HEK293T (cell line): Measurements from ENCODE around the gene PHACTR3.

Experiments used
- CTCF ChIA-PET: fragments of 350-600 bp; formaldehyde crosslinking; extraction: SDS; loops from one replicate; lab custom pipeline; 2021; ENCODE audit warnings: antibody characterized with exemption, inconsistent platforms; lab: Yijun Ruan, JAX
- POLR2A ChIA-PET: fragments of 350-600 bp; formaldehyde crosslinking; extraction: SDS; loops from one replicate; lab custom pipeline; 2020; ENCODE audit warnings: antibody characterized with exemption, inconsistent platforms; lab: Yijun Ruan, JAX
- DNase-seq: peaks from one replicate; pipeline ENCODE4 v3.0.0; 2012; ENCODE audit warnings: mixed read lengths; ENCODE audit errors: extremely low spot score
- ARNT ChIP-seq: fragments of 450-650 bp; IDR thresholded peaks from 2 replicates; pipeline ENCODE4 v1.6.1; 2017; ENCODE audit warnings: mild to moderate bottlenecking
- BHLHE40 ChIP-seq: fragments of 450-650 bp; IDR thresholded peaks from 2 replicates; pipeline ENCODE4 v1.6.1; 2016; ENCODE audit warnings: mild to moderate bottlenecking, moderate library complexity, borderline replicate concordance
- CTBP1 ChIP-seq: fragments of 450-650 bp; IDR thresholded peaks from 2 replicates; pipeline ENCODE4 v1.6.1; 2016; ENCODE audit warnings: borderline replicate concordance
- ELF4 ChIP-seq: fragments of 450-650 bp; IDR thresholded peaks from 2 replicates; pipeline ENCODE4 v1.6.1; 2017; ENCODE audit warnings: antibody characterized with exemption
- FOXA1 ChIP-seq: fragments of 450-650 bp; IDR thresholded peaks from 2 replicates; pipeline ENCODE4 v1.6.1; 2016; ENCODE audit warnings: mild to moderate bottlenecking
- FOXK2 ChIP-seq: fragments of 450-650 bp; IDR thresholded peaks from 2 replicates; pipeline ENCODE4 v1.6.1; 2016; ENCODE audit warnings: mild to moderate bottlenecking
- FOXM1 ChIP-seq: fragments of 450-650 bp; IDR thresholded peaks from 2 replicates; pipeline ENCODE4 v1.6.1; 2017; ENCODE audit warnings: mild to moderate bottlenecking, borderline replicate concordance
- HDGF ChIP-seq: fragments of 450-650 bp; IDR thresholded peaks from 2 replicates; pipeline ENCODE4 v1.6.1; 2017; ENCODE audit warnings: antibody characterized with exemption, borderline replicate concordance
- L3MBTL2 ChIP-seq: fragments of 450-650 bp; conservative IDR thresholded peaks from 2 replicates; pipeline ENCODE4 v1.6.1; 2016; ENCODE audit warnings: mild to moderate bottlenecking
- LEF1 ChIP-seq: fragments of 450-650 bp; IDR thresholded peaks from 2 replicates; pipeline ENCODE4 v1.6.1; 2017; ENCODE audit warnings: mild to moderate bottlenecking, borderline replicate concordance
- NFRKB ChIP-seq: fragments of 450-650 bp; IDR thresholded peaks from 2 replicates; pipeline ENCODE4 v1.6.1; 2016; ENCODE audit warnings: mild to moderate bottlenecking, moderate library complexity
- SP1 ChIP-seq: fragments of 450-650 bp; IDR thresholded peaks from 2 replicates; pipeline ENCODE4 v1.6.1; 2017
- SUZ12 ChIP-seq: fragments of 450-650 bp; IDR thresholded peaks from 2 replicates; pipeline ENCODE4 v1.6.1; 2016; ENCODE audit warnings: mild to moderate bottlenecking
- TARDBP ChIP-seq: fragments of 450-650 bp; IDR thresholded peaks from 2 replicates; pipeline ENCODE4 v1.6.1; 2016
- ZNF384 ChIP-seq: fragments of 450-650 bp; IDR thresholded peaks from 2 replicates; pipeline ENCODE4 v1.6.1; 2016
- TF ChIP-seq, protein P1 (sequence below): fragments of 450-650 bp; IDR thresholded peaks from 2 replicates; pipeline ENCODE4 v1.6.1; 2016

PHACTR3 gene

DNA sequence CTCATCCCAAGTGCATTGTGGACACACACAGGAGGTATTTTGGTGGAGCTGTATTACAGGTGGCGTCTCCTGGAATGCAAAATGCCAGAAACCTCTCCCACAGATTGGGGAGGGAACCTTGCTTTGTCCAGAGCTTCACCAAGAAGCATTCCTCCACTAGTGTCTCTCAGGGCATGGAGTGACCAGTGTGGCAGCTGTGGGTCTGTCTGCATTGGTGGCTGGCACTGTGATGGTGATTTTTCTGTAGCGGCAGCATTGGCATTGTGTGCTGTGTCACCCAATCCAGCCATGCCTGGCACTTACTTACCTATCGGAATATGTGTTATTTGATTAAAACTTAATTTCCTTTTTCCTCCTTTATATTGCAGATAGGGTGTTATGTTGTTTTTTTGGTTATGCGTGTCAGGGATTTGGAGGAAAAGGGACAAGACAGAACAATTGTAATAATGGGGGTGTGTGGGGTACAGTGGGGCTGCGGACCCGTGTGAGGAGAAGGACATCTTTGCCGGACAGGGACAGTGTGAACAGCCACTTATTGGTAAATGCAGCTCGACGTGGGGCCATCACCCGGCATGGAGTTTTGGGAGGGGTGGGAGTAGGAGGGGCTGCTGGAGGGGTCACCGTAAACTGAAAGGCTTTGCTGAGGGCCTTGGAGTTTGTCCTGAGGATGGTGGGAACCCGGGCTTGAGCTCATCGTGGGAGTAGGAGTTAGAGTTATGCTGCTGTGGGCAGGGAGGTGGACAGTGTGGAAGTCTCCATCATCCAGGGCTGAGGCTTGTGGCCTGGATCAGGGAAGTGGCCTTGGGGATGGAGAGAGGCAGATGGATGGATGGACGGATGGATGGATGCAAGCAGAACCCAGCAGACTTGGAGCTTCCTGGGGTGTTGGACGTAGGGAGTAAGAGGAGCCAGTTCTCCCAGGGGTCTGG, 224.0 kb downstream of the PHACTR3 start:
- no peak for TF ChIP-seq TARDBP
- no peak for TF ChIP-seq L3MBTL2
- TF ChIP-seq, protein P1, sequence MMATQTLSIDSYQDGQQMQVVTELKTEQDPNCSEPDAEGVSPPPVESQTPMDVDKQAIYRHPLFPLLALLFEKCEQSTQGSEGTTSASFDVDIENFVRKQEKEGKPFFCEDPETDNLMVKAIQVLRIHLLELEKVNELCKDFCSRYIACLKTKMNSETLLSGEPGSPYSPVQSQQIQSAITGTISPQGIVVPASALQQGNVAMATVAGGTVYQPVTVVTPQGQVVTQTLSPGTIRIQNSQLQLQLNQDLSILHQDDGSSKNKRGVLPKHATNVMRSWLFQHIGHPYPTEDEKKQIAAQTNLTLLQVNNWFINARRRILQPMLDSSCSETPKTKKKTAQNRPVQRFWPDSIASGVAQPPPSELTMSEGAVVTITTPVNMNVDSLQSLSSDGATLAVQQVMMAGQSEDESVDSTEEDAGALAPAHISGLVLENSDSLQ = no peak
- no peak for TF ChIP-seq FOXK2
- no peak for TF ChIP-seq BHLHE40
- TF ChIP-seq HDGF = no peak
- CTCF ChIA-PET = no interaction called here
- no peak for DNase-seq
- POLR2A ChIA-PET = no interaction called here

DNA sequence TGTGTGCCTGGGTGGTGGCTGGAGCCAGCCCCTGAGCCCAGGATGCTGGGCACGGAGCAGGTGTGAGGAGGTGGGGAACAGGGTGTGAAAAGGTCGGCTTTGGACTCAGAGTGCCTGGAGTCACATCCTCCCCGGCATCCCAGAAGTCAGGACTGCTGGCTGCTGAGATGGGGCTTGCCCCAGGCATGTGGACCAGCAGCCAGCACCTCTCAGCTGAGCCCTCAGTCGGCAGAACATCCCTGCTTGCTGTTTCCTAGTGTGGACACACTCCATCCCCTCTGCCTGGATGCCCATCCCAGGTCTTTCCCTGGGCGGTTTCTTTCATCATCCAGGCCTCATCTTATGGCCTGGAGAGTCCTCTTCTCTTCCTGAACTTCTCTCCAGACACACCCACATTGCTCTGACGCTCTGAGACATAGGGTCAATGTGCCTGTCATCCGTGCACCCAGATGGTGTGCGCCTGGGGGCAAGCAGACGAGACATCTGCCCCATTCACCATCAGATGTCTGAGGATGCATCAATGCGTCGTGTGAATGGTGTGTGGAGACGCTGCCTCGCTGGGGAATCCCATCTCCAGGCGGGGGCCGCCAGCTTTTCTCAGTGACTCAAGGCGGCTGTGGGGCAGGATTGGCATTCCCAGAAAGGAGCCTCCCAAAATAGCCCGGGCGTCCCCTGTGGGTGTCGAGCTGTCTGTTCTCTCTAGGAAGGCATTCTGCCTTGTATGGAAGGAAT, 224.9 kb downstream of the PHACTR3 start:
- POLR2A ChIA-PET = no interaction called here
- TF ChIP-seq SUZ12 = no peak
- TF ChIP-seq ARNT = no peak
- TF ChIP-seq NFRKB = no peak
- TF ChIP-seq, protein P1 = no peak
- no peak for TF ChIP-seq FOXA1
- no peak for TF ChIP-seq SP1
- no peak for TF ChIP-seq ZNF384
- no peak for TF ChIP-seq L3MBTL2
- TF ChIP-seq FOXM1 = no peak
- TF ChIP-seq BHLHE40 = no peak
- TF ChIP-seq LEF1 = no peak
- DNase-seq = no peak
- CTCF ChIA-PET = no interaction called here

DNA sequence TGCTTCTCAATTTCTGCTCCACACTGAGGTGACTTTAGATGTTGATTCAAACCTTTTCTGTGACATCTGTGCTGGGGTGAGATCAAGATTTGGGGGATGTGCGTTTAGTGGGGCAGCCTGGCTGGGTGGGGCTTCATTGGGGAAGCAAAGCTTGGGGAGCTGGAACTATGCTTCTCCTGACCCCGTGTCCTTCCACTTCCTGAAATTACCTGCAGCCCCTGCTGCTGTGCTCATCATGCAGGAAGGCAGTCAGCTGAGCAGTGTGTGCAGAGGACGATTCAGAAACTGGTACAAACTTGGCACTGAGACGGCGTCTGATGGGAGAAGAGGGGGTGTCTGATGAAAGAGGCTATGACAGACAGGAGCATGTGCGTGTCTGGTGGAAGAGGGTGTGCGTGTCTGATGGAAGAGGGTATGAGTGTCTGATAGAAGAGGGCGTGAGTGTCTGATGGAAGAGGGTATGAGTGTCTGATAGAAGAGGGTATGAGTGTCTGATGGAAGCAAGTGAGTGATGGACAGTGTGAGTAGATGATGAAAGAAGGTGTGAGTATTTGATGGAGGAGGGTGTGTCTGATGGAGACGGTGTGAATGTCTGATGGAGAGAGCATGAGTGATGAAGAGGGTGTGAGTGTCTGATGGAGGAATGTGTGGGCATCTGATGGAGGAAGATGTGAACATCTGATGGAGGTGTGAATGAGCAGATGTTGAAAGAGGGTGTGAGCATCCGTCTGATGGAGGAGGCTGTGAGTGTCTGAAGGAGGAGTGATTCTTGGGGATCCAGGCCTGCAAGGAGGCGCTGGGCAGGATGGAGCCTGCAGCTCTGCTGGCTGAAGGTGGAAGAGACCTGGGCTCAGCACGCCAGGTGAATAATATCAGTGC, 225.7 kb downstream of the PHACTR3 start:
- ChIA-PET CTCF (no interaction called here), POLR2A (no interaction called here)
- TF ChIP-seq CTBP1 (no peak), TARDBP (no peak), SP1 (no peak), ARNT (no peak), BHLHE40 (no peak), HDGF (no peak), NFRKB (no peak), LEF1 (no peak), ELF4 (no peak), ZNF384 (no peak), L3MBTL2 (no peak), FOXK2 (no peak), FOXA1 (no peak), SUZ12 (no peak), FOXM1 (no peak)
- TF ChIP-seq, protein P1 = no peak
- no peak for DNase-seq

DNA sequence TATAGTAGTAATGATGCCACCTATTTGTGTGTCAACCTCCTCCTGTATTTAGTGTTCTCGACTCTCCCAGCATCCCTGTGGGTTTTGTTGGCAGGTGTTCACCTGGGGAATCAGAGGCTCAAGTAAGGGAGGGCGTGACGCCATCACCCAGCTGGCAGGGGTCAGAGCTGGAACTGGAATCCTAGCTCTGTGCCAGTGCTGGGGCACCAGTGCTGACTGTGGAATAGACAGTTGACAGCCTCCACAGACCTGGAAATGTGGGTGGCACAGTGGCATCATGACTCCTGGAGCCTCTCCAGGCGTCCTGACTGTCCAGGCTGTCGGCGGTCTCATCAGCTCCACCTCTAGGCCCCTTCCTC, 226.3 kb downstream of the PHACTR3 start:
- POLR2A ChIA-PET = interaction anchor here (1.4 kb wide), 1 partner anchor 47 kb away, joined by 4 read pairs; no protein-coding TSS in a partner anchor
- no peak for DNase-seq
- no peak for TF ChIP-seq SUZ12
- no peak for TF ChIP-seq SP1
- TF ChIP-seq TARDBP = no peak
- no peak for TF ChIP-seq FOXM1
- no peak for TF ChIP-seq HDGF
- TF ChIP-seq, protein P1 = no peak
- no peak for TF ChIP-seq FOXK2
- TF ChIP-seq NFRKB = no peak
- no peak for TF ChIP-seq BHLHE40
- CTCF ChIA-PET = no interaction called here
